GM12878 (cell line): ENCODE measurements around the gene KLHL3. TPM values are rescaled to one million over a fixed set of nuclear protein-coding genes. Genes with fewer than 3 reads are reported as not detected.

Source experiments
- BRCA1 ChIP-seq: IDR thresholded peaks from 2 replicates; pipeline ENCODE4 v1.6.1; 2011; ENCODE audit warnings: low read depth, low read length, improper control_type of control experiment
- CBX5 ChIP-seq: sonication (generic); IDR thresholded peaks from 2 replicates; pipeline ENCODE4 v1.6.1; 2016; ENCODE audit warnings: low read depth, moderate library complexity, mild to moderate bottlenecking, inconsistent platforms
- ELK1 ChIP-seq: IDR thresholded peaks from 2 replicates; pipeline ENCODE4 v1.6.1; 2012; ENCODE audit warnings: low read depth, low read length, improper control_type of control experiment
- FOXK2 ChIP-seq: fragments of 450-650 bp; IDR thresholded peaks from 2 replicates; pipeline ENCODE4 v1.6.1; 2017; ENCODE audit warnings: mild to moderate bottlenecking, moderate library complexity
- JUNB ChIP-seq: IDR thresholded peaks from 2 replicates; pipeline ENCODE4 v1.6.1; 2016; ENCODE audit warnings: antibody characterized with exemption, mild to moderate bottlenecking
- MTA3 ChIP-seq: IDR thresholded peaks from 2 replicates; pipeline ENCODE4 v1.6.1; 2012; ENCODE audit warnings: low read length, inconsistent platforms, borderline replicate concordance
- POU2F2 ChIP-seq: IDR thresholded peaks from 3 replicates; pipeline ENCODE4 v1.6.1; 2011; ENCODE audit warnings: low read depth, mild to moderate bottlenecking, low read length, borderline replicate concordance
- RAD51 ChIP-seq: fragments of 450-650 bp; IDR thresholded peaks from 2 replicates; pipeline ENCODE4 v1.6.1; 2016; ENCODE audit warnings: moderate library complexity, mild to moderate bottlenecking, inconsistent platforms
- SMAD1 ChIP-seq: fragments of 450-650 bp; IDR thresholded peaks from 2 replicates; pipeline ENCODE4 v1.6.1; 2018; ENCODE audit warnings: mild to moderate bottlenecking, low read depth; ENCODE audit not compliant: partially characterized antibody
- TARDBP ChIP-seq: IDR thresholded peaks from 2 replicates; pipeline ENCODE4 v1.6.1; 2016; ENCODE audit warnings: borderline replicate concordance
- ZBED1 ChIP-seq: IDR thresholded peaks from 2 replicates; pipeline ENCODE4 v1.6.1; 2016; ENCODE audit warnings: borderline replicate concordance
- ZBTB11 ChIP-seq: fragments of 450-650 bp; formaldehyde crosslinking; IDR thresholded peaks from 2 replicates; pipeline ENCODE4 v1.5.0; 2022; ENCODE audit warnings: mild to moderate bottlenecking, missing genetic modification characterization
- polyA plus RNA-seq, 11 experiments: library from polyadenylated mRNA; depleted of rRNA in 4 of 11; unstranded in 6 of 11; stranded (reverse) in 5 of 11; fragments of >200 nt; fragmentation: Nextera tagmentation in 4 of 11; fragmentation: Illumina TruSeq in 1 of 11; extraction: Ambion mirVana in 4 of 11; extraction: Trizol in 1 of 11; gene quantifications; 1 replicate in 1 of 11; 2 replicates in 10 of 11; pipeline versions ENCODE4 v1.2.1 to v1.2.3, GENCODE V29; 2011 to 2016; ENCODE audit warnings: inconsistent platforms in 2 of 11, missing spikeins in 2 of 11, low read depth in 1 of 11
- total RNA-seq, 4 experiments: library from RNA; depleted of rRNA in 3 of 4; stranded (reverse); fragments of >200 nt in 3 of 4; fragmentation: Illumina TruSeq in 1 of 4; extraction: Trizol in 1 of 4; gene quantifications; 2 replicates each; pipeline versions ENCODE4 v1.2.1 to v1.2.3, GENCODE V29; 2013 to 2021
- TF ChIP-seq, protein P1 (sequence below): fragments of 450-650 bp; IDR thresholded peaks from 2 replicates; pipeline ENCODE4 v1.6.1; 2017; ENCODE audit warnings: mild to moderate bottlenecking, moderate library complexity
- TF ChIP-seq, protein P2 (sequence below), 3 experiments: IDR thresholded peaks in 2 of 3; conservative IDR thresholded peaks in 1 of 3; 2 replicates each; pipeline ENCODE4 v1.5.1; 2011; ENCODE audit warnings: low read depth in 3 of 3, low read length in 3 of 3, mild to moderate bottlenecking in 3 of 3, control low read depth in 2 of 3, moderate library complexity in 2 of 3, inconsistent platforms in 1 of 3, mixed read lengths in 1 of 3; ENCODE audit not compliant: control insufficient read depth in 2 of 3, insufficient read depth in 1 of 3; ENCODE audit errors: extremely low read depth in 1 of 3

KLHL3 gene
- total and polyA plus RNA-seq, 10 of the 15 experiments (the other 5 are each of a cell fraction or from before 2014, with no cell fraction given): 1.7 to 11.7 (median 5.6) TPM

DNA sequence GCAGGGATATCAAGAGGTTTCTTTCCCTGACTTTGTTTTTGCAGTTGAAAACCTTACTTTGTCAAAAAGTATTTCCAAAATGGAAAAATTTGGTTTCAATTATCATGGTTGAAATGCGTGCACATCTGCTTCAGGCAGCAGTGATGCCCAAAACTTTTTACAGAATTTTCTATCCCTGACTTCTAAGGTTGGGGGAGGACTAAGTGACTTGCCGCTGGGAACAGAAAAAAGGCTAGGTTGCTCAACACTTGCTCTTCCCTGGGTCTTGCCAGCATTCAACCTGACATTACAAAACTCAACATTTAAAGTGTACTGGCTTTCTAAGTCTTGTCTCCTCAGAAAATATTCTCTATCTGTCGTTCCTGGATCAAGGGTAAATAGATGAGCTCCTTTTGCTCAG is 4.7 kb downstream of the KLHL3 start (continued):
- TF ChIP-seq, protein P1, sequence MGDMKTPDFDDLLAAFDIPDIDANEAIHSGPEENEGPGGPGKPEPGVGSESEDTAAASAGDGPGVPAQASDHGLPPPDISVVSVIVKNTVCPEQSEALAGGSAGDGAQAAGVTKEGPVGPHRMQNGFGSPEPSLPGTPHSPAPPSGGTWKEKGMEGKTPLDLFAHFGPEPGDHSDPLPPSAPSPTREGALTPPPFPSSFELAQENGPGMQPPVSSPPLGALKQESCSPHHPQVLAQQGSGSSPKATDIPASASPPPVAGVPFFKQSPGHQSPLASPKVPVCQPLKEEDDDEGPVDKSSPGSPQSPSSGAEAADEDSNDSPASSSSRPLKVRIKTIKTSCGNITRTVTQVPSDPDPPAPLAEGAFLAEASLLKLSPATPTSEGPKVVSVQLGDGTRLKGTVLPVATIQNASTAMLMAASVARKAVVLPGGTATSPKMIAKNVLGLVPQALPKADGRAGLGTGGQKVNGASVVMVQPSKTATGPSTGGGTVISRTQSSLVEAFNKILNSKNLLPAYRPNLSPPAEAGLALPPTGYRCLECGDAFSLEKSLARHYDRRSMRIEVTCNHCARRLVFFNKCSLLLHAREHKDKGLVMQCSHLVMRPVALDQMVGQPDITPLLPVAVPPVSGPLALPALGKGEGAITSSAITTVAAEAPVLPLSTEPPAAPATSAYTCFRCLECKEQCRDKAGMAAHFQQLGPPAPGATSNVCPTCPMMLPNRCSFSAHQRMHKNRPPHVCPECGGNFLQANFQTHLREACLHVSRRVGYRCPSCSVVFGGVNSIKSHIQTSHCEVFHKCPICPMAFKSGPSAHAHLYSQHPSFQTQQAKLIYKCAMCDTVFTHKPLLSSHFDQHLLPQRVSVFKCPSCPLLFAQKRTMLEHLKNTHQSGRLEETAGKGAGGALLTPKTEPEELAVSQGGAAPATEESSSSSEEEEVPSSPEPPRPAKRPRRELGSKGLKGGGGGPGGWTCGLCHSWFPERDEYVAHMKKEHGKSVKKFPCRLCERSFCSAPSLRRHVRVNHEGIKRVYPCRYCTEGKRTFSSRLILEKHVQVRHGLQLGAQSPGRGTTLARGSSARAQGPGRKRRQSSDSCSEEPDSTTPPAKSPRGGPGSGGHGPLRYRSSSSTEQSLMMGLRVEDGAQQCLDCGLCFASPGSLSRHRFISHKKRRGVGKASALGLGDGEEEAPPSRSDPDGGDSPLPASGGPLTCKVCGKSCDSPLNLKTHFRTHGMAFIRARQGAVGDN: no peak
- TF ChIP-seq FOXK2: no peak
- no peak for TF ChIP-seq BRCA1
- TF ChIP-seq, protein P2, sequence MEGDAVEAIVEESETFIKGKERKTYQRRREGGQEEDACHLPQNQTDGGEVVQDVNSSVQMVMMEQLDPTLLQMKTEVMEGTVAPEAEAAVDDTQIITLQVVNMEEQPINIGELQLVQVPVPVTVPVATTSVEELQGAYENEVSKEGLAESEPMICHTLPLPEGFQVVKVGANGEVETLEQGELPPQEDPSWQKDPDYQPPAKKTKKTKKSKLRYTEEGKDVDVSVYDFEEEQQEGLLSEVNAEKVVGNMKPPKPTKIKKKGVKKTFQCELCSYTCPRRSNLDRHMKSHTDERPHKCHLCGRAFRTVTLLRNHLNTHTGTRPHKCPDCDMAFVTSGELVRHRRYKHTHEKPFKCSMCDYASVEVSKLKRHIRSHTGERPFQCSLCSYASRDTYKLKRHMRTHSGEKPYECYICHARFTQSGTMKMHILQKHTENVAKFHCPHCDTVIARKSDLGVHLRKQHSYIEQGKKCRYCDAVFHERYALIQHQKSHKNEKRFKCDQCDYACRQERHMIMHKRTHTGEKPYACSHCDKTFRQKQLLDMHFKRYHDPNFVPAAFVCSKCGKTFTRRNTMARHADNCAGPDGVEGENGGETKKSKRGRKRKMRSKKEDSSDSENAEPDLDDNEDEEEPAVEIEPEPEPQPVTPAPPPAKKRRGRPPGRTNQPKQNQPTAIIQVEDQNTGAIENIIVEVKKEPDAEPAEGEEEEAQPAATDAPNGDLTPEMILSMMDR (IDR thresholded peaks at IDR 0.05 in 2 of 3, conservative IDR thresholded peaks at IDR 0.05 in 1 of 3; ENCODE audit: control insufficient read depth in 2 of 3, extremely low read depth in 1 of 3, insufficient read depth in 1 of 3, low read depth in 3 of 3, low read length in 3 of 3): no peak
- TF ChIP-seq CBX5: no peak
- TF ChIP-seq POU2F2: no peak
- TF ChIP-seq ZBTB11 (CRISPR knock-in tag): no peak
- no peak for TF ChIP-seq SMAD1
- TF ChIP-seq TARDBP: no peak
- no peak for TF ChIP-seq ELK1
- no peak for TF ChIP-seq ZBED1
- TF ChIP-seq MTA3: no peak
- TF ChIP-seq RAD51: no peak
- no peak for TF ChIP-seq JUNB
